ENCODE results near the gene LGSN. TPM values are rescaled to one million over a fixed set of nuclear protein-coding genes. Genes with fewer than 3 reads are reported as not detected.
A peak's percentile ranks its signal among the peaks of the same experiment; 100 is the strongest.
"Not testable (repeated sequence)": the region's sequence is repeated elsewhere in the genome, so short reads cannot be mapped to it uniquely, and the experiment has no call there.

Gene LGSN
- total and polyA plus RNA-seq, 8 donors = 0.03 to 0.55 (median 0.06) TPM; not detected in 5

DNA sequence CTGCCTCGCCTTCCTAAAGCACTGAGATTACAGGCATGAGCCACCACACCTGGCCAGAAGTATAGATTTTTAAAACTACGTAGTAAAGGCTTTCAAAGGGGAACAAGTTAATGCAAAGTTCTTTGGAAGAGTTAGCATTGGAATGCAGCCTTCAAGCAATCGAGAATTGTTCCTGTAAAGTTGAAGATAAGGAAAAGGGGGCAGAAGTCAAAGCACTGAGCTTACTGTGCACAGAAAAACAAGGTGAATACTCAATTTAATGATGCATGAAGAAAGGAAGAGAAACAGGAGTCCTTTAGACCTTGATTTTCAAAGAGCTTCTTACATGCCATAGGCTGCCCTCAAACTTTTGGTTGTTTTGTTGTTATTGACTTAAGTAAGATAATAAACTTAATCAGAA lies 29.1 kb upstream of the LGSN start:
- TF ChIP-seq, protein P1, sequence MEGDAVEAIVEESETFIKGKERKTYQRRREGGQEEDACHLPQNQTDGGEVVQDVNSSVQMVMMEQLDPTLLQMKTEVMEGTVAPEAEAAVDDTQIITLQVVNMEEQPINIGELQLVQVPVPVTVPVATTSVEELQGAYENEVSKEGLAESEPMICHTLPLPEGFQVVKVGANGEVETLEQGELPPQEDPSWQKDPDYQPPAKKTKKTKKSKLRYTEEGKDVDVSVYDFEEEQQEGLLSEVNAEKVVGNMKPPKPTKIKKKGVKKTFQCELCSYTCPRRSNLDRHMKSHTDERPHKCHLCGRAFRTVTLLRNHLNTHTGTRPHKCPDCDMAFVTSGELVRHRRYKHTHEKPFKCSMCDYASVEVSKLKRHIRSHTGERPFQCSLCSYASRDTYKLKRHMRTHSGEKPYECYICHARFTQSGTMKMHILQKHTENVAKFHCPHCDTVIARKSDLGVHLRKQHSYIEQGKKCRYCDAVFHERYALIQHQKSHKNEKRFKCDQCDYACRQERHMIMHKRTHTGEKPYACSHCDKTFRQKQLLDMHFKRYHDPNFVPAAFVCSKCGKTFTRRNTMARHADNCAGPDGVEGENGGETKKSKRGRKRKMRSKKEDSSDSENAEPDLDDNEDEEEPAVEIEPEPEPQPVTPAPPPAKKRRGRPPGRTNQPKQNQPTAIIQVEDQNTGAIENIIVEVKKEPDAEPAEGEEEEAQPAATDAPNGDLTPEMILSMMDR (IDR thresholded peaks at IDR 0.05) = no peak
- TF ChIP-seq POLR2AphosphoS5 (IDR thresholded peaks at IDR 0.05) (no peak), EP300 (IDR thresholded peaks at IDR 0.05) (no peak), POLR2A (IDR thresholded peaks at IDR 0.05) (no peak)
- intact Hi-C loops (cut with DNase I; ENCODE audit: low total_unique reads) = loop anchor here (10.0 kb wide), 1 partner anchor 416 kb away; no protein-coding TSS in a partner anchor
- Histone ChIP-seq H3K4me1 (peaks cover 5 to 44% (median 21%) of the 10 kb centered on the region in 4 donors), H3K36me3 (no peaks in the 10 kb centered on the region), H3K9me3 (no peaks in the 10 kb centered on the region), H3K4me3 (no peak overlapping the region), H3K27ac (peak overlapping the region in 2 of 5 donors; percentile 23 to 45), H3K27me3 (no peaks in the 10 kb centered on the region)
- 26 to 65% (median 38%) methylated on average over 3 of the region's 3 CpGs for WGBS, 5 donors
- DNase-seq = peak in 1 of 2 donors; percentile 23

DNA sequence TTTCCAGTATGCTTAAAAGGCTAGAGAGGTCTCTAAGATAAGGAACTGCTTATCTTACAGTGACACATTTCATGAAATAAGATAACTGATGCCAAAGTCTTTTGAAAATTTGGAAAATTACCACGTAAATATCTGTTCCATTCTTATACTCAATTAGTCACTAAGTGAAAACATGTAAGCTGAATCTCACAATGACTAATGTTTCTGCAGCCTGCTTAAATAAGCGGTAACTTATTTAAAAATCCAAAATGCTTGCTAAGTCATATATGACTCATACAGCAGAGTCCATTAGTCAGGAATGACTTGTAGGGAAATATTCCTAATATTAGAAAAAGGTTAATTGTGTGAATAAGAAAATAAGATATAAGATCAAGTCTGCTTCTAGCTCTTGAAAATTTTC lies 27.8 kb upstream of the LGSN start:
- Histone ChIP-seq H3K27ac (no peak overlapping the region), H3K4me3 (no peak overlapping the region), H3K9me3 (no peaks in the 10 kb centered on the region), H3K27me3 (no peaks in the 10 kb centered on the region), H3K36me3 (no peaks in the 10 kb centered on the region), H3K4me1 (peaks cover 5 to 32% (median 14%) of the 10 kb centered on the region in 4 donors)
- no peak for DNase-seq
- intact Hi-C loops (cut with DNase I; ENCODE audit: low total_unique reads) = loop anchor here (10.0 kb wide), 1 partner anchor 417 kb away; no protein-coding TSS in a partner anchor
- TF ChIP-seq, protein P1 (IDR thresholded peaks at IDR 0.05) = no peak
- TF ChIP-seq POLR2AphosphoS5 (IDR thresholded peaks at IDR 0.05) = peak in 1 of 3 donors; percentile 12
- WGBS, 5 donors = 28 to 44% (median 35%) methylated on average over 2 of the region's 2 CpGs

DNA sequence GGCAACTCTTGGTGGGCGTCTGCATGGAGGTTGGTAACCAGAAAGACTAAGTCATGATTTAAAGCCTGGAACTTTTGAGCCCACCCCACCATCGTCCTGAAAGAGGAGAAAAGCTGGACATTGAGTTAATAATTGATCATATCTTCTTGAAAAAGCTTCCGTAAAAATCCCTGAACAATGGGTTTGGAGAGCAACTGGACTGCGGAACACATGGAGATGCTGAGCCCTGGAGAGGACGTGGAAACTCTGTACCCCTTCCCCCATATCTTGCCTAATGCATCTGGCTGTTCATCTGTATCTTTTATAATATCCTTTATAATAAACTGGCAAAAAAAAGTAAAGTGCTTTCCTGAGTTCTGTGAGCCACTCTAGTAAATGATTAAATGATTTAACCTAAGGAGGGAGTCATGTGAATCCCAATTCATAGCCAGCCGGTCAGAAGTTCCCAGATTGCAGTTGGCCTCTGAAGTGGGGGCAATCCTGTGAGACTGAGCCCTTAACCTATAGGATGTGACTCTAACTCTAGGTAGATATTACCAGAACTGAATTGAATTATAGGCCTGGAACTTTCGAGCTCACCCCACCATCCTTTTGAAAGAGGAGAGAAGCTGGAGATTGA lies 26.5 kb upstream of the LGSN start:
- TF ChIP-seq POLR2AphosphoS5 (IDR thresholded peaks at IDR 0.05) (no peak), POLR2A (IDR thresholded peaks at IDR 0.05) (no peak), EP300 (IDR thresholded peaks at IDR 0.05) (no peak)
- TF ChIP-seq, protein P1 (IDR thresholded peaks at IDR 0.05) = no peak
- Histone ChIP-seq H3K36me3 (no peaks in the 10 kb centered on the region), H3K9me3 (peaks cover 0 to 3% (median under 1%) of the 10 kb centered on the region in 4 donors), H3K27ac (no peak overlapping the region), H3K4me3 (no peak overlapping the region), H3K27me3 (no peaks in the 10 kb centered on the region), H3K4me1 (peaks cover 0 to 19% (median 10%) of the 10 kb centered on the region in 4 donors)
- intact Hi-C loops (cut with DNase I; ENCODE audit: low total_unique reads) = loop anchor here (10.0 kb wide), 1 partner anchor 418 kb away; no protein-coding TSS in a partner anchor
- DNase-seq = no peak
- WGBS, 5 donors = 86 to 92% (median 90%) methylated on average over 7 of the region's 7 CpGs

DNA sequence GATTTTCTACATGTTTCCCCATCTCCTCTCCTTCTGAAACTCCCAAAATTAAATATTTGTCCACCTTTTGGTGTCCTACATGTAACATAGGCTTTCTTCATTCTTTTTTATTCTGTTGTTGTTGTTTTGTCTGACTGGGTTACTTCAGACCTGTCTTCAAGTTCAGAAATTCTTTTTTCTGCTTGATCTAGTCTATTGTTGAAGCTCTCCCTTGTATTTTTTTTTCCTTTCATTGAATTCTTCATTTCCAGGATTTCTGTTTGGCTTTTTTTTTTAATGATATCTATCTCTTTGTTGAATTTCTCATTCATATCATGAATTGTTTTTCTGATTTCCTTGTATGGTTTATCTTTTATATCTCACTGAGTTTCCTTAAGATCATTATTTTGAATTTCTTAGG lies 20.6 kb upstream of the LGSN start:
- Histone ChIP-seq H3K4me1 (no peaks in the 10 kb centered on the region), H3K4me3 (no peak overlapping the region), H3K27me3 (no peaks in the 10 kb centered on the region), H3K27ac (no peak overlapping the region), H3K36me3 (no peaks in the 10 kb centered on the region), H3K9me3 (peaks cover 0 to 18% (median 6%) of the 10 kb centered on the region in 4 donors)
- TF ChIP-seq POLR2A (IDR thresholded peaks at IDR 0.05) (no peak), EP300 (IDR thresholded peaks at IDR 0.05) (no peak), POLR2AphosphoS5 (IDR thresholded peaks at IDR 0.05) (no peak)
- TF ChIP-seq, protein P1 (IDR thresholded peaks at IDR 0.05) = no peak
- intact Hi-C loops (cut with DNase I; ENCODE audit: low total_unique reads) = loop anchor here (10.0 kb wide), 1 partner anchor 424 kb away; no protein-coding TSS in a partner anchor
- DNase-seq = no peak

DNA sequence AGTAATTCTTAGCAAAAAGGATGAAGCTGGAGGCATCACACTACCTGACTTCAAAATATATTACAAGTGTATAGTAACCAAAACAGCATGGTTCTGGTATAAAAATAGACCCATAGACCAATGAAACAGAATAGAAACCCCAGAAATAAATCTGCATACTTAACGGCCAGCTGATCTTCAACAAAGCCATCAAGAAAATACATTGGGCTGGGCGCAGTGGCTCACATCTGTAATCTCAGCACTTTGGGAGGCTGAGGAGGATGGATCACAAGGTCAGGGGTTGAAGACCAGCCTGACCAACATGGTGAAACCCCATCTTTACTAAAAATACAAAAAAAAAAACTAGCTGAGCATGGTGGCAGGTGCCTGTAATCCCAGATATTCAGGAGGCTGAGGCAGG lies 14.9 kb upstream of the LGSN start:
- DNase-seq; H3K27me3 ChIP-seq; H3K27ac ChIP-seq; H3K4me3 ChIP-seq; H3K9me3 ChIP-seq; H3K36me3 ChIP-seq; H3K4me1 ChIP-seq; intact Hi-C loops (cut with DNase I; ENCODE audit: low total_unique reads): not testable (repeated sequence)
- 77 to 92% (median 86%) methylated on average over 2 of the region's 2 CpGs for WGBS, 5 donors

All from stomach (tissue), 9 donors.